ENCODE measurements around the gene CAMKK1.

Gene CAMKK1

DNA sequence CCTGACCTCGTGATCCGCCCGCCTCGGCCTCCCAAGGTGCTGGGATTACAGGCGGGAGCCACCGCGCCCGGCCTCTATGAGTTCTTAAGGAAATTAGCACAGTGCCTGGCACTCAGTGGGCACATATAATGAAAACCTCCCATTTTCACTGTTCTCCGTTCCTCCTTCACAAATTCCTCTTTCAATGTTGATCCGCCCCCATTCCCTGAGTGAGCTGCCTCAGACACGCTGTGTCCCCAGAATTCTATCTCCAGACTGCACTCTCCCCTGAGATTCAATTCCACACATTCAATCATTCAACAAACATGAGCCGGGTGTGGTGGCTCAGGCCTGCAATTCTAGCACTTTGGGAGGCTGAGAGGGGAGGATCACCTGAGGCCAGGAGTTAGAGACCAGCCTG is 16.4 kb upstream of the CAMKK1 start:
- H3K36me3 ChIP-seq (ENCODE audit: control insufficient read depth, insufficient read depth, low read length): no peaks in the 10 kb centered on the region
- H3K27ac ChIP-seq (ENCODE audit: low read length): no peak overlapping the region
- peaks cover 6% of the 10 kb centered on the region for H3K4me1 ChIP-seq (ENCODE audit: control insufficient read depth, insufficient read depth, low read length)
- no peaks in the 10 kb centered on the region for H3K9me3 ChIP-seq (ENCODE audit: control insufficient read depth, insufficient read depth, low read length)
- H3K27me3 ChIP-seq (ENCODE audit: control insufficient read depth, insufficient read depth, low read length): no peaks in the 10 kb centered on the region
- no peak overlapping the region for H3K4me3 ChIP-seq (ENCODE audit: low read length)
- no peak for DNase-seq (ENCODE audit: low read depth, low spot score)
- WGBS (ENCODE audit: insufficient coverage, insufficient read length): no CpG with 5 or more reads among the region's 12 CpGs

- Histone ChIP-seq H3K9me3 (ENCODE audit: control insufficient read depth, insufficient read depth, low read length) (no peaks in the 10 kb centered on the region), H3K27ac (ENCODE audit: low read length) (no peak overlapping the region), H3K27me3 (ENCODE audit: control insufficient read depth, insufficient read depth, low read length) (no peaks in the 10 kb centered on the region), H3K36me3 (ENCODE audit: control insufficient read depth, insufficient read depth, low read length) (no peaks in the 10 kb centered on the region), H3K4me1 (ENCODE audit: control insufficient read depth, insufficient read depth, low read length) (peaks cover 18% of the 10 kb centered on the region), H3K4me3 (ENCODE audit: low read length) (no peak overlapping the region)
- no peak for DNase-seq (ENCODE audit: low read depth, low spot score)
- WGBS (ENCODE audit: insufficient coverage, insufficient read length): no CpG with 5 or more reads among the region's 11 CpGs
Measured at GRCh38 chr17:3907483-3908216, 14.8 kb upstream of the CAMKK1 start.

DNA sequence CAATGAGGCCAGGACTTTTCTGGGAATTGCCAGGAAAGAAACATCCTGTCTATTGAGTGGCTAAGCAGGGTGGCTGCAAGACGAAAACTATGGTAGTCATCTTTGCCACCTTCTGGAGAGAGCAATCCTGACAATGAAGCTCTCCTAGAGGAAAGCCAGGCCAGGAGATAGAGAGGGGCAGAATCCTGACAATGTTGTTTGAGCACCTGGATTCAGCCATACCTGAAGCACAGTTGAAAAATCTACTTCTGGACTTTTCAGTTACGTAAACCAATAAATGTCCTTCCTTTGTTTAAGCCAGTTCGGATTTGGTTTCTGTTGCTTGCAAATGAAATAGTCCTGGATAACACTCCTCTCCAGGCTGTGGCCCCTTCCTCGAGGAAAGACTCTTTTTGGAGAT is 14.0 kb upstream of the CAMKK1 start:
- no peaks in the 10 kb centered on the region for H3K9me3 ChIP-seq (ENCODE audit: control insufficient read depth, insufficient read depth, low read length)
- no peaks in the 10 kb centered on the region for H3K27me3 ChIP-seq (ENCODE audit: control insufficient read depth, insufficient read depth, low read length)
- H3K36me3 ChIP-seq (ENCODE audit: control insufficient read depth, insufficient read depth, low read length): no peaks in the 10 kb centered on the region
- no peak overlapping the region for H3K27ac ChIP-seq (ENCODE audit: low read length)
- no peak overlapping the region for H3K4me3 ChIP-seq (ENCODE audit: low read length)
- WGBS (ENCODE audit: insufficient coverage, insufficient read length): no CpG with 5 or more reads among the region's 4 CpGs
- peaks cover 18% of the 10 kb centered on the region for H3K4me1 ChIP-seq (ENCODE audit: control insufficient read depth, insufficient read depth, low read length)
- no peak for DNase-seq (ENCODE audit: low read depth, low spot score)

GRCh38 chr17:3905017-3905520 is 12.2 kb upstream of the CAMKK1 start:
- no peak overlapping the region for H3K4me3 ChIP-seq (ENCODE audit: low read length)
- no CpG with 5 or more reads among the region's 11 CpGs for WGBS (ENCODE audit: insufficient coverage, insufficient read length)
- no peak for DNase-seq (ENCODE audit: low read depth, low spot score)
- H3K36me3 ChIP-seq (ENCODE audit: control insufficient read depth, insufficient read depth, low read length): no peaks in the 10 kb centered on the region
- H3K4me1 ChIP-seq (ENCODE audit: control insufficient read depth, insufficient read depth, low read length): peaks cover 18% of the 10 kb centered on the region
- no peaks in the 10 kb centered on the region for H3K27me3 ChIP-seq (ENCODE audit: control insufficient read depth, insufficient read depth, low read length)
- H3K9me3 ChIP-seq (ENCODE audit: control insufficient read depth, insufficient read depth, low read length): no peaks in the 10 kb centered on the region
- H3K27ac ChIP-seq (ENCODE audit: low read length): no peak overlapping the region

DNA sequence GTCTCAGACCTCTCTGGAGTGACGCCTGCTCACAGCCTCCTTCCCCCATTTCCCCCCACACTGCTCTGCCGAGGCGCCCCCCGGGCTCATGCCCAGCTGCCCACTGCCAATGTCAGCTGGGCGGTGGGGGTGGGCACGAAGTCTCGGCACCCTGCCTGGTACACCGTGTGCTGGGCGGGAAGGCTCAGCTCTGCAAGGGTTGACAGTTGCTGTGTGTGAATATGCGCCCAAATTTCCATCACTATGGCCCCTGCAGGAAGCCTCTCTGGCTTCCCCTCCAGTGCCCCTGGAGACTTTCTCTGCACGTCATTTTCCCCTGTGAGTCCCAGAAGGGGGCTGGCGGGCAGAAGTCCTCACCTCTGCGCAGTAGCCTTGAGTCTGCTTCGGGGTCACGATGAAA is 11.6 kb upstream of the CAMKK1 start:
- DNase-seq (ENCODE audit: low read depth, low spot score): no peak
- Histone ChIP-seq H3K4me3 (ENCODE audit: low read length) (no peak overlapping the region), H3K36me3 (ENCODE audit: control insufficient read depth, insufficient read depth, low read length) (no peaks in the 10 kb centered on the region), H3K9me3 (ENCODE audit: control insufficient read depth, insufficient read depth, low read length) (no peaks in the 10 kb centered on the region), H3K4me1 (ENCODE audit: control insufficient read depth, insufficient read depth, low read length) (peaks cover 18% of the 10 kb centered on the region), H3K27me3 (ENCODE audit: control insufficient read depth, insufficient read depth, low read length) (no peaks in the 10 kb centered on the region), H3K27ac (ENCODE audit: low read length) (no peak overlapping the region)
- WGBS (ENCODE audit: insufficient coverage, insufficient read length): no CpG with 5 or more reads among the region's 15 CpGs

- no peak for DNase-seq (ENCODE audit: low read depth, low spot score)
- Histone ChIP-seq H3K27me3 (ENCODE audit: control insufficient read depth, insufficient read depth, low read length) (no peaks in the 10 kb centered on the region), H3K27ac (ENCODE audit: low read length) (no peak overlapping the region), H3K4me1 (ENCODE audit: control insufficient read depth, insufficient read depth, low read length) (peaks cover 18% of the 10 kb centered on the region), H3K9me3 (ENCODE audit: control insufficient read depth, insufficient read depth, low read length) (no peaks in the 10 kb centered on the region), H3K4me3 (ENCODE audit: low read length) (no peak overlapping the region), H3K36me3 (ENCODE audit: control insufficient read depth, insufficient read depth, low read length) (no peaks in the 10 kb centered on the region)
- no CpG with 5 or more reads among the region's 21 CpGs for WGBS (ENCODE audit: insufficient coverage, insufficient read length)
Measured at GRCh38 chr17:3903881-3904290, 11.0 kb upstream of the CAMKK1 start.

DNA sequence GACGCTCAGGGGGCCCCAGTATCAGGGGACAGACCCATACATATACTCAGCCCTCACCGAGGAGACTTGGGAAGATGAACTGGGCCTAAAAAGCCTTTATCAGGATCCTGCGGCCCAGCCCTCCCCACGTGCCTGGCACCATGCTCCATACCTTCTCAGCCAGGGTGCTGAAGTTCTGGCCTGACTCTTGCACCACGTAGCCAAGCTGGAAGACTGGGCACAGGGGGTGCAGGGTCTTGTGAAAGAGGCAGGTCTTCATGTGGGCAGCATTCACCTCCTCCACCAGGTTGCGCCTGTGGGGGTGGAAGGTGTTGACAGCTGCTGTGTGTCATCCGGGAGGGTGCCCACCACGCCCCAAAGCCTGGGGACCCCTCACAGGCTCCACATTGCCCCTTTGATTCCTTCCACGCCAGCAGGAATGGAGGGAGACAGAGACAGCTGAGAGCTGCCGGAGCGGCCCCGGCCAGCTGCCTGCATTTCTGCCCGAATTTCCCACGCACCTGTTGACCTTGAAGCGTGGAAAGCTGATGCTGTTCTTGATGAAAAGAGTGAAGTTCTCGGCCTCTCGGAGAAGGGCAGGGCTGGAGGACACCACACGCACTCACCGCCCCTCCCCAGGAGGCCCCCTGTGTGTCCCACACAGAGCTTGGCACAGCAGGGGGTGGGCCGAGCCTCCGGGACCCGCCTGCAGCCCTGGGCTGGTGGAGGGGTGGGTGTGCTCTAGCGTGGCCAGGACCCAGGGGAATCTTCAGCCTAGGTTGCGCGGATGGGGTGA is 10.4 kb upstream of the CAMKK1 start:
- Histone ChIP-seq H3K36me3 (ENCODE audit: control insufficient read depth, insufficient read depth, low read length) (no peaks in the 10 kb centered on the region), H3K27ac (ENCODE audit: low read length) (no peak overlapping the region), H3K4me3 (ENCODE audit: low read length) (no peak overlapping the region), H3K9me3 (ENCODE audit: control insufficient read depth, insufficient read depth, low read length) (no peaks in the 10 kb centered on the region), H3K27me3 (ENCODE audit: control insufficient read depth, insufficient read depth, low read length) (no peaks in the 10 kb centered on the region), H3K4me1 (ENCODE audit: control insufficient read depth, insufficient read depth, low read length) (peaks cover 18% of the 10 kb centered on the region)
- no peak for DNase-seq (ENCODE audit: low read depth, low spot score)
- WGBS (ENCODE audit: insufficient coverage, insufficient read length): no CpG with 5 or more reads among the region's 25 CpGs

DNA sequence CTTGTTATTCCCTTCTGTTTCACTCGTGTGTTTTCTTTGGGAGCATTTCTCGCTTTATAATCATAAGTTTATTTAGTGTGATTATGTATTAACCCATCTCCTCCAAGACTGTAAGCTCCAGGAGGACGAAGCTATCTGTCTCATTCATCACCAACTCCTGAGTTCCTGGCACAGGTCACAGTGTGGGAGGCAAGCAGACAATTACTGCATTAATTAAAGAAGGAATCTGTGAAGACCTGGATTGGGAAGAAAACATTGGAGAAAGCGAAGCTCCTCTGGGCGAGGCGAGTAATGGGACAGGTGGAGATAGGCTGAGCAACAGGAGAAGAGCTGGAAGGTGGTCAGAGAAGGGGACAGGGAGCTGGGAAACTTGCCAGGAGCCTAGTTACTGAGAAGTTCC is 7.8 kb upstream of the CAMKK1 start:
- Histone ChIP-seq H3K4me1 (ENCODE audit: control insufficient read depth, insufficient read depth, low read length) (peaks cover 18% of the 10 kb centered on the region), H3K36me3 (ENCODE audit: control insufficient read depth, insufficient read depth, low read length) (no peaks in the 10 kb centered on the region), H3K27ac (ENCODE audit: low read length) (no peak overlapping the region), H3K4me3 (ENCODE audit: low read length) (no peak overlapping the region), H3K27me3 (ENCODE audit: control insufficient read depth, insufficient read depth, low read length) (no peaks in the 10 kb centered on the region), H3K9me3 (ENCODE audit: control insufficient read depth, insufficient read depth, low read length) (no peaks in the 10 kb centered on the region)
- no CpG with 5 or more reads among the region's 6 CpGs for WGBS (ENCODE audit: insufficient coverage, insufficient read length)
- no peak for DNase-seq (ENCODE audit: low read depth, low spot score)

GRCh38 chr17:3897731-3898130 is 4.9 kb upstream of the CAMKK1 start:
- H3K27ac ChIP-seq (ENCODE audit: low read length): no peak overlapping the region
- WGBS (ENCODE audit: insufficient coverage, insufficient read length): no CpG with 5 or more reads among the region's 12 CpGs
- no peaks in the 10 kb centered on the region for H3K36me3 ChIP-seq (ENCODE audit: control insufficient read depth, insufficient read depth, low read length)
- no peak overlapping the region for H3K4me3 ChIP-seq (ENCODE audit: low read length)
- no peak for DNase-seq (ENCODE audit: low read depth, low spot score)
- 0 out of 2 replicates have a peak, but pooled peaks cover 2% of the 10 kb centered on the region for H3K4me1 ChIP-seq (ENCODE audit: control insufficient read depth, insufficient read depth, low read length)
- H3K27me3 ChIP-seq (ENCODE audit: control insufficient read depth, insufficient read depth, low read length): no peaks in the 10 kb centered on the region
- H3K9me3 ChIP-seq (ENCODE audit: control insufficient read depth, insufficient read depth, low read length): no peaks in the 10 kb centered on the region

GRCh38 chr17:3896968-3897235 is 4.0 kb upstream of the CAMKK1 start:
- Histone ChIP-seq H3K27ac (ENCODE audit: low read length) (no peak overlapping the region), H3K4me3 (ENCODE audit: low read length) (no peak overlapping the region), H3K36me3 (ENCODE audit: control insufficient read depth, insufficient read depth, low read length) (no peaks in the 10 kb centered on the region), H3K27me3 (ENCODE audit: control insufficient read depth, insufficient read depth, low read length) (no peaks in the 10 kb centered on the region), H3K4me1 (ENCODE audit: control insufficient read depth, insufficient read depth, low read length) (0 out of 2 replicates have a peak, but pooled peaks cover 4% of the 10 kb centered on the region), H3K9me3 (ENCODE audit: control insufficient read depth, insufficient read depth, low read length) (no peaks in the 10 kb centered on the region)
- no CpG with 5 or more reads among the region's 6 CpGs for WGBS (ENCODE audit: insufficient coverage, insufficient read length)
- DNase-seq (ENCODE audit: low read depth, low spot score): no peak

Data from iPS DF 6.9 (cell line).